NCI-H2029 treated with DMSO at 0.1 percent for 48 hours (cell line): ENCODE data around the gene C1QTNF6.
"Not testable (repeated sequence)": the region's sequence is repeated elsewhere in the genome, so short reads cannot be mapped to it uniquely, and the experiment has no call there.

ENCODE experiments used
- DNase-seq: peaks from one replicate; lab custom pipeline; 2025; lab: John Stamatoyannopoulos, UW

The C1QTNF6 gene

GRCh38 chr22:37176464-37177061 lies 11.5 kb downstream of the C1QTNF6 start:
- peak; percentile 7 for DNase-seq

GRCh38 chr22:37175414-37176281 lies 12.4 kb downstream of the C1QTNF6 start:
- DNase-seq, result no peak

DNA sequence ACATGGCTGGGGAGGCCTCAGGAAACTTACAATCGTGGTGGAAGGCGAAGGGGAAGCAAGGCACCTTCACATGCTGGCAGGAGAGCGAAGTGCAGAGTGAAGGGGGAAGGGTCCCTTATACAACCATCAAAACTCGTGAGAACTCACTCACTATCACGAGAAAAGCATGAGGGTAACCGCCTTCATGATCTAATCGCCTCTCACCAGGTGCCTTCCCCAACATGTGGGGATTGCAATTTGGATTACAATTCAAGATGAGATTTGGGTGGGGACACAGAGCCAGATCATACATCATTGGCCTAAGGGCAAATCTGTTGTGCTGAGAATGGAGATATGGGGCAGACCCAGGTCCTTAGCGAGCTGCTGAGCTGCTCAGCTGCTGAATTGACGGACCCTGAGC lies 13.1 kb downstream of the C1QTNF6 start:
- no peak for DNase-seq

DNA sequence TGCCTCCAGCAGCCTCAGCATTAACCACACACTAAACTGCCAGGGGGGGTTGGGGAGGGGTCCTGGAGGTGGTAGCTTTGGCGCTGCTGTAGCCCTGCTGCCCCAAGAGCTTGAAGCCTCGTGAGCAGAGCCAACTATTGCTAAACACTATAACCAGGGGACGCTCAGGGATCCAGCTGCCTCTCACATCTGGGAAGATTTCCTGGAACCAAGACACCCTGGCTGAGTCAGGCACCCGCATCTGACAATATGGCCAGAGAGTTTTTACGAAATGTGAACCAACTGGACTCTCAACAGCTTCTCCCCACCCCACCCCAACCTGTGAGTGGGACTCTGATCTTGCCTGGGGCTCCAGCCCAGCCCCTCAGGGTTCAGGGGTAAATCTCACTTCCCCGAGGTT lies 14.3 kb downstream of the C1QTNF6 start:
- DNase-seq, result no peak

DNA sequence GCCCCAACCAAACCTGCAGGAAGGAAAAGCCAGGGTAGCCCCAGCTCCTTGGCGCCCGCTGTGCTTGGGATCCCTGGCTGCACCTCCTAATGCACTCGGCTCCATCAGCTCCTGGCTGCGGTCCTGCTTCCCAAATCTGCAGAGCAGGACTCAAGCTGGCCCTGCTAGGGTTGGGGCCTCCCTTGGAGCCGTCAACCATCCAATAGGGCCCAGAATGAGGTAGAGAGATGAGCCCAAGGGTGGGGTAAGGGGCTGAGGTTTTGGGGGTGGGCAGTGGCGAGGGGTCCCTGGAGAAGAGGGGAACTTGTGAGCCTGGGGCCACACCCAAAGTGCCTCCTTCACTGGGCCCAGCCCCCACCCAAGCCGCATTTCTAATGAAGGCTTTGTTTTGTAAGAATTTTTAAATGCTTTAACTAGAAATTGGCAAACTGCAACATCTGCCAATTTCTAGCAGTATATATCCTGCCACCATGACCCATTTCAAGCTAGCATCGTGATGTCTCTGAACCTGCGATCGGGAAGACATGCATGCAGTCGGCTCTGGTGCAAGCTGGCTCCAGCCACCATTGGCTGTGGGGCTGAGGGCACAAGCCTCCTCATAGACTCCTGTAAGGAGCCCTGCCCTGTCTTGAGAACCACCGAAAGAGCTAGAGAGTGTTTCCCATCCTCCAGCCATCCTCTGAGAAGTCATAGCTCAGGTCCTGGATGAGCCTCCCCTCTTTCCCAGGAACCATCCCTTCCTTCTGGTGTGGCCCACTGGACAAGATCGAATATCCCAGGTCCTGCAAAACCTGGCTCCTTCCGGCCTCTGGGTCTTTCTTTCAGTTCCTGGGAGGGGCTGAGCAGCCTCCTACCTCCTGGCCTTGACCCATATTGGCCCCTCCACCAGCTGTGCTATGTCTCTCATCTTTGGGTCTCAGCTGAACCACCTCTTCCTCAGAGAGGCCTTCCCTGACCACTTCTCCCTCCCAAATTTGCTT lies 15.5 kb downstream of the C1QTNF6 start:
- no peak for DNase-seq

GRCh38 chr22:37171662-37172061 lies 16.4 kb downstream of the C1QTNF6 start:
- DNase-seq, result no peak

DNA sequence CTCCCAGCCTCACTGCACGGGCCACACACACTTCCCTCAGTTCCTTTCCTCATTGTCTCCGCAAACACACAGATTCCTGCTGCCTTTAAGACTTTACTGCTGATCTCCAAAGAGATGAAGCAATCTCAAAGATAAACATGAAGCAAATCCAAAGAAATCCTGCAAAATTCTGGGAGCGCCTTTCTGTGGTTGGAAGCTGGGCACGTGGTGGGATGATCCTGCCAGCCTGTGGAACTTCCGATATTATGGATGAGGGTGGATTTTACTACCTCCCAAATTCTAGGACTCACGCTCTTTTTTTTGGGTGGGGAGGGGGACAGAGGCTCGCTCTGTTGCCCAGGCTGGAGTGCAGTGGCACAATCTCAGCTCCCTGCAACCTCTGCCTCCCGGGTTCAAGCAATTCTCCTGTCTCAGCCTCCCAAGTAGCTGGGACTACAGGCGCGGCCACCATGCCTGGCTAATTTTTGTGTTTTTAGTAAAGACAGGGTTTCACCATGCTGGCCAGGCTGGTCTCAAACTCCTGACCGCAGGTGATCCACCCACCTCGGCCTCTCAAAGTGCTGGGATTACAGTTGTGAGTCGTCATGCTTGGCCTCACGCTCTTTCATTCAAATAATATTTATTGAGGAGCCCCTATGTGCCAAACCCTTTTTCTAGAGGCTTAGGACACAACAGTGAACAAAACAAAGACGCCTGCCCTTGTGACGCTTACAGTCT lies 17.2 kb downstream of the C1QTNF6 start:
- not testable (repeated sequence) for DNase-seq

GRCh38 chr22:37169947-37170688 lies 17.9 kb downstream of the C1QTNF6 start:
- DNase-seq, result no peak

DNA sequence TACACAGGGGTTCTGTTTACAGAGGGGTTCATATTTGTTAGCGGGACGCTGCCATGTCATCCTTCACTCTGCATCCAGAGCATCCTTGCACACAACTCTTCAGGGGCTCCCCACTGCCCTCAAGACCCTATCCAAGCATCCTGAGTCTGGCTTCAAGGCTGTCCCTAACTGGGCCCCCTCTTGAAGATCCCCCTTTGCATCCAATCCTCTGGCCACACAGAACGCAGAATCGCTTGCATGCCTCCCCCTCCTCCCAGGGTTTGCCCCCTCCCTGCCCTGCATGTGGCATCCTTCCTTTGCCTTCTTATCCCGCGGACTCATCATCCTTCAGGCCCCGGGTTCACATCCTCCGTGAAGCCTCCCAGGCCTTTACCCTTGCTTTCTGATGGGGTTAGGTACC lies 18.6 kb downstream of the C1QTNF6 start:
- no peak for DNase-seq

GRCh38 chr22:37167981-37168647 lies 19.9 kb downstream of the C1QTNF6 start:
- no peak for DNase-seq

DNA sequence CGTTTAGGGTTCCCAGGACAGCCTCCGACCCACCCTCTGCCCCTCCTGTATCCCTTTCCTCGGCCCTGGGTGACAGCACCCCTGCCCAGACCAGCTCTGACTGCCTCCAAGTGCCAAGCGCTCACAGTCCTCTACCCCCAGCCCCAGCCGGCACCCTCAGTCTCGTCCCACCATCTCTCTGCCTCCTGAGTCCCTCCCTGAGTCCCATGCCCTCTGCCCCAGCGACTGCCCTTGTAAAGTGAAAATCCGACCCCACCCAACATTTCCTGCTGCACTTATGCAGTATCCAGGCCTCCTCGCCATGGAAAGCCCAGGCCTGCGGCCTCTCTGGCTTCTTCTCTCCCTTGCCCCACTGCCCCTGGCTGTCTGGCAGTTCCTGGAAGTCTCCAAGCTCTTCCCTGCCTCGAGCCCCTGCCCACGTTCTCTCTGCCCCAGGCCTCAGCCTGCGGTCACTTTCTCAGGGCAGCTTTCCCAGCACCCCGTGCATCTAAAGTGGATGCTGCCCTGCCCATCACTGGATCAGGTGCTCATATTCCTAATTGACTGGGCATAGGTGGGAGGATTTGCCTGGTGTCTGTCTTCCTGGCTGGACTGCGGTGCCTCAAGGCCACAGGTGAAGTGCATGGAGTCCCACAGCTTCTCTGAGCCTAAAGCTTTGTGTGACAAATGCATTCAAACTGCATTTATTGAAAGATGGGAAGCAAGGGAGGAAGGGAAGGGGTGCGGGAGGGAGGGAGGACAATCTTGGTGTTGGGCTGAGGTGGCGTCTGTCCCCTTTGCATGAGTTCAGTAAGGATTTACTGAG lies 20.7 kb downstream of the C1QTNF6 start:
- DNase-seq, result no peak

DNA sequence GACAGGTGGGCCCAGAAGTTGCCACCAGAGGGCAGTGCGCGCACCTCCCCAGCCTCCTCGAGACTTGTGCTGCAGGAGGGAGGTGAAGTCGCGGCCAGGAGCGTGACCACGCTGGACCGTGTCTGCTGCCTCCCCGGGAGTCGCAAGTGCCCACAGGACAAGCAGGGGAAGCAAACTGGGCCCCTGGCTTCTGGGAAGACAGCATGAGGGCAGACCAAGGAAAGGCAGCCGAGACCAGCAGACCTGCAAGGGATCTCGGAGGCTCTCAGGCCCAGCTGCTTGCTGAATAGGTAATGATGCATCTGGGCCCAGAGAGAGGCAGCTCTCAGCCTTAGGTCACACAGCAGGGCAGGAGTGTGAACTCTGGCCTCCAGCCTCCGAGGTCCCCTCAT lies 21.4 kb downstream of the C1QTNF6 start:
- DNase-seq, result no peak

GRCh38 chr22:37165940-37166674 lies 21.9 kb downstream of the C1QTNF6 start:
- no peak for DNase-seq

- no peak for DNase-seq
These were observed 23.0 kb downstream of the C1QTNF6 start for GRCh38 chr22:37165066-37165465.

DNA sequence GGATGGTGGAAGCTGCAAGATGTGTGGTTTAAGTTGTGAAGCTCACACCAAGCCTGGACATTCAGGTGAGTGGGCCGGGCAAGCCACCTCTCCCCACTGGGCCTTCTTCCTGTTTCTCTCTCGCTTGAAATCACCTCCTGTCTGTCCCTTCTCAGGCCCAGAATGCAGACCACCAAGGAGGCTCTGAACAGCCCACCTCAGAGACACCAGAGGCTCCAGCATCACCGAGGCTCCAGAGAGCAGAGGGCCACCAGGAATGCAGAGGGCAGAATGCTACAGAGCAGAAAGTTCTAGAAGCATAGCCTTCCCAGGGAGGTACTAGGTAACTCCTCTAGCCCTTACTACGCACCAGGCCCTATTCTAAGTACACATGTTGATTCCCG lies 23.6 kb downstream of the C1QTNF6 start:
- DNase-seq, result no peak

DNA sequence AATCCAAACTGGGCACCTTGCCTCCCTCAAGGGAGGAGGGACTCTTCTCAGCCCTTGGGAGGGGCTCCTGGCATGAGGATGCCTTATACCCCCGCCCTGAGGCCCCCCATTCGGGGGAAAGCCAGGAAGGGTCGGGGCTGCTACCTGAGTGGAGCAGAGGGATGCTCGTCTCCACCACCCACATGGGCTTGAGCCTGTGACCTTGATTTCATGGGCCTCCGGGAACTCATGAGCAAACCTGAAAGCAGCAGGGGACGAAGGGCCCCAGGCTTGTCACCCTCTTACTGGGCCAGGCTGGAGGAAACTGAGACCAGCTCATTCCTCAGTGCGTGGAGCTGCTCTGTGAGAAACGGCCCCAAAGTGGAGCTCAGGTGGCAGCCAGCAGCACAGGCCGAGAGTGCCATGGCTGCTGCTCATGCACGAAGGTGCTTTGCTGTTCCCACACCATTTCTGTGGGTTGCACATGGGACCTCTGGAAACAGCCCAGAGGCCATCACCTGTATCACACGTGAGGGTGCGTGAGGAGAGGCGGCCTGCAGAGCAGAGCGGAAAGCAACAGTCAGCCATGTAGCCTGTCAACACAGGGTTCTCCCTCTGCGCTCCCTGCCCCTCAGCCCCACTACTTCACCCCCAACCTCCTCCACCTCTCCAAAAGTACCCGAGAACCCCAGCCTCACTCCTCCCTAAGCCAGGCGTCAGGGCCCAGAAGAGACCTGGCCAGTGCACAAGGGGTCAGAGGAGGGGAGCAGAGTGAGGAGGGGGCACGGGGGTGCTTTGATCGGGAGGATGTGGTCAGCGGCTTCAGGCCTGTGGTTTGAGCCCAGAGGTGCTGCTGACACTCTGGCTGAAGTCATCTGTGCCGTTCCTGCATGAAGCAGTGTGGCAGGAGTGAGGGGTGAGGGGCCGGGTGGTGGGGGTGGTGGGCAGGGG lies 24.2 kb downstream of the C1QTNF6 start:
- no peak for DNase-seq

DNA sequence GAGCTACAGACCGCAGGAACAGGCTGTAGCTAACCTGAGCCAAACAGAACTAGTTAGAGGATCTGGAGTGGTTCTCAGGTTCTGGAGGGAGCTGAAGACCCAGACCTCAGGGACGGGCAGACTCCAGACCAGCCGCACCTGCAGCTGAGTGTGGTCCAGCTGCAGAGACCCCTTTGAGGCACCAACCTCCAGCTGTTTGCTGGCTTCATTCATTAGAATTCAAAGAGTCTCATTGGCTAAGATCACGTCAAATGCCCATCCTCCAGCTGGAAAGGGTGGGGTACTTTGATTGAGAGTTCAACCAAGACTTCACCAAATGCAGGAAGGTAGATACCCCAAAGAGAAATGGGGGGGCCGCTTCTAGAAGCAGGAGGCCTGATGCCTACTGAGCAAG lies 25.0 kb downstream of the C1QTNF6 start:
- DNase-seq, result no peak
